ENCODE measurements around the gene RPS6KA6.

Gene RPS6KA6

GRCh38 chrX:84199688-84200087 lies 11.7 kb upstream of the RPS6KA6 start:
- no peaks in the 10 kb centered on the region for H3K4me1 ChIP-seq (ENCODE audit: low read depth, poor library complexity, severe bottlenecking)
- no peak overlapping the region for H3K27ac ChIP-seq
- H3K4me2 ChIP-seq: no peak overlapping the region
- no peaks in the 10 kb centered on the region for H3K79me2 ChIP-seq (ENCODE audit: insufficient read depth, low read depth)
- TF ChIP-seq CTCF (conservative IDR thresholded peaks at IDR 0.05; ENCODE audit: low read depth, low read length): no peak
- no peaks in the 10 kb centered on the region for H4K20me1 ChIP-seq (ENCODE audit: insufficient read depth)
- H3K27me3 ChIP-seq (ENCODE audit: insufficient read depth, low read depth): no peaks in the 10 kb centered on the region
- H3K36me3 ChIP-seq (ENCODE audit: insufficient read depth): no peaks in the 10 kb centered on the region
- H3K4me3 ChIP-seq (IDR thresholded peaks at IDR 0.05; ENCODE audit: insufficient read depth, low read depth, low read length): no peak overlapping the region
- H3K9ac ChIP-seq: no peak overlapping the region
- H2AFZ ChIP-seq (ENCODE audit: low read depth): no peak overlapping the region

- H2AFZ ChIP-seq (ENCODE audit: low read depth): no peak overlapping the region
- no peak for TF ChIP-seq CTCF (conservative IDR thresholded peaks at IDR 0.05; ENCODE audit: low read depth, low read length)
- no peaks in the 10 kb centered on the region for H3K4me1 ChIP-seq (ENCODE audit: low read depth, poor library complexity, severe bottlenecking)
- H3K4me3 ChIP-seq (IDR thresholded peaks at IDR 0.05; ENCODE audit: insufficient read depth, low read depth, low read length): no peak overlapping the region
- H3K9ac ChIP-seq: no peak overlapping the region
- no peaks in the 10 kb centered on the region for H3K79me2 ChIP-seq (ENCODE audit: insufficient read depth, low read depth)
- no peaks in the 10 kb centered on the region for H4K20me1 ChIP-seq (ENCODE audit: insufficient read depth)
- no peaks in the 10 kb centered on the region for H3K27me3 ChIP-seq (ENCODE audit: insufficient read depth, low read depth)
- no peak overlapping the region for H3K27ac ChIP-seq
- no peaks in the 10 kb centered on the region for H3K36me3 ChIP-seq (ENCODE audit: insufficient read depth)
- H3K4me2 ChIP-seq: no peak overlapping the region
Measured at GRCh38 chrX:84197550-84197949, 9.6 kb upstream of the RPS6KA6 start.

- no peak overlapping the region for H2AFZ ChIP-seq (ENCODE audit: low read depth)
- H3K9ac ChIP-seq: no peak overlapping the region
- no peaks in the 10 kb centered on the region for H3K27me3 ChIP-seq (ENCODE audit: insufficient read depth, low read depth)
- no peak for TF ChIP-seq CTCF (conservative IDR thresholded peaks at IDR 0.05; ENCODE audit: low read depth, low read length)
- H3K36me3 ChIP-seq (ENCODE audit: insufficient read depth): no peaks in the 10 kb centered on the region
- H3K4me3 ChIP-seq (IDR thresholded peaks at IDR 0.05; ENCODE audit: insufficient read depth, low read depth, low read length): no peak overlapping the region
- H3K4me1 ChIP-seq (ENCODE audit: low read depth, poor library complexity, severe bottlenecking): no peaks in the 10 kb centered on the region
- no peaks in the 10 kb centered on the region for H3K79me2 ChIP-seq (ENCODE audit: insufficient read depth, low read depth)
- H3K27ac ChIP-seq: no peak overlapping the region
- H4K20me1 ChIP-seq (ENCODE audit: insufficient read depth): no peaks in the 10 kb centered on the region
- no peak overlapping the region for H3K4me2 ChIP-seq
Measured at GRCh38 chrX:84192006-84192405, 4.0 kb upstream of the RPS6KA6 start.

- H3K4me1 ChIP-seq (ENCODE audit: low read depth, poor library complexity, severe bottlenecking): no peaks in the 10 kb centered on the region
- no peak overlapping the region for H3K4me2 ChIP-seq
- H3K4me3 ChIP-seq (IDR thresholded peaks at IDR 0.05; ENCODE audit: insufficient read depth, low read depth, low read length): no peak overlapping the region
- TF ChIP-seq CTCF (conservative IDR thresholded peaks at IDR 0.05; ENCODE audit: low read depth, low read length): no peak
- no peaks in the 10 kb centered on the region for H3K36me3 ChIP-seq (ENCODE audit: insufficient read depth)
- H3K9ac ChIP-seq: no peak overlapping the region
- H3K27ac ChIP-seq: no peak overlapping the region
- H3K79me2 ChIP-seq (ENCODE audit: insufficient read depth, low read depth): no peaks in the 10 kb centered on the region
- no peaks in the 10 kb centered on the region for H3K27me3 ChIP-seq (ENCODE audit: insufficient read depth, low read depth)
- H2AFZ ChIP-seq (ENCODE audit: low read depth): no peak overlapping the region
- no peaks in the 10 kb centered on the region for H4K20me1 ChIP-seq (ENCODE audit: insufficient read depth)
Measured at GRCh38 chrX:84189125-84189524, 1.1 kb upstream of the RPS6KA6 start.

Data from KMS-11 (cell line).